ENCODE results near the gene MICALL1.
"Not testable (repeated sequence)": the region's sequence is repeated elsewhere in the genome, so short reads cannot be mapped to it uniquely, and the experiment has no call there.

Gene MICALL1

GRCh38 chr22:37961062-37961461 lies 55.0 kb downstream of the MICALL1 start:
- no peak for DNase-seq

GRCh38 chr22:37965940-37966664 lies 60.0 kb downstream of the MICALL1 start:
- DNase-seq = no peak

- no peak for DNase-seq
These were observed 61.0 kb downstream of the MICALL1 start for GRCh38 chr22:37967147-37967546.

GRCh38 chr22:37967637-37968451 lies 61.7 kb downstream of the MICALL1 start:
- no peak for DNase-seq

GRCh38 chr22:37968452-37969251 lies 62.6 kb downstream of the MICALL1 start:
- DNase-seq = no peak

GRCh38 chr22:37970864-37971263 lies 64.8 kb downstream of the MICALL1 start:
- DNase-seq = no peak

GRCh38 chr22:37971475-37972434 lies 65.7 kb downstream of the MICALL1 start:
- no peak for DNase-seq

GRCh38 chr22:37972527-37972926 lies 66.4 kb downstream of the MICALL1 start:
- no peak for DNase-seq

- no peak for DNase-seq
These were observed 67.4 kb downstream of the MICALL1 start for GRCh38 chr22:37973271-37974170.

GRCh38 chr22:37975153-37975552 lies 69.1 kb downstream of the MICALL1 start:
- DNase-seq = no peak

GRCh38 chr22:37976022-37976421 lies 69.9 kb downstream of the MICALL1 start:
- not testable (repeated sequence) for DNase-seq

GRCh38 chr22:37976547-37976946 lies 70.5 kb downstream of the MICALL1 start:
- no peak for DNase-seq

- DNase-seq = no peak
These were observed 73.7 kb downstream of the MICALL1 start for GRCh38 chr22:37979782-37980181.

GRCh38 chr22:37981282-37982011 lies 75.3 kb downstream of the MICALL1 start:
- no peak for DNase-seq

- DNase-seq = no peak
These were observed 76.2 kb downstream of the MICALL1 start for GRCh38 chr22:37982151-37982785.

- no peak for DNase-seq
These were observed 77.1 kb downstream of the MICALL1 start for GRCh38 chr22:37982938-37983859.

- DNase-seq = no peak
These were observed 78.0 kb downstream of the MICALL1 start, which contains the start of gene SOX10 for GRCh38 chr22:37983860-37984791. Gene SOX10 (minus strand): TSS chr22:37984555. CDS start chr22:37983784, 771 bp downstream.
